NCI-H1105 (cell line): ENCODE results near the gene GIMAP1.
"Not testable (repeated sequence)": the region's sequence is repeated elsewhere in the genome, so short reads cannot be mapped to it uniquely, and the experiment has no call there.

Source experiments
- DNase-seq: peaks from one replicate; lab custom pipeline; 2025; lab: John Stamatoyannopoulos, UW

GIMAP1 gene

GRCh38 chr7:150716368-150716767 is at the start of gene GIMAP1:
Gene GIMAP1, plus strand, starts transcription at chr7:150716613. Its CDS starts 2,435 bp downstream, at chr7:150719048.
- DNase-seq: no peak

- DNase-seq: no peak
These were observed 47.9 kb upstream of the GIMAP1 start for GRCh38 chr7:150668472-150668911.

- no peak for DNase-seq
These were observed 47.4 kb upstream of the GIMAP1 start for GRCh38 chr7:150668977-150669376.

- not testable (repeated sequence) for DNase-seq
These were observed 44.4 kb upstream of the GIMAP1 start for GRCh38 chr7:150671798-150672585.

- no peak for DNase-seq
These were observed 40.7 kb upstream of the GIMAP1 start for GRCh38 chr7:150675714-150676113.

GRCh38 chr7:150676276-150676675 is 40.1 kb upstream of the GIMAP1 start:
- not testable (repeated sequence) for DNase-seq

GRCh38 chr7:150676854-150677253 is 39.6 kb upstream of the GIMAP1 start:
- not testable (repeated sequence) for DNase-seq

- DNase-seq: not testable (repeated sequence)
These were observed 37.8 kb upstream of the GIMAP1 start for GRCh38 chr7:150678601-150679000.

GRCh38 chr7:150680364-150680763 is 36.0 kb upstream of the GIMAP1 start:
- not testable (repeated sequence) for DNase-seq

- DNase-seq: no peak
These were observed 31.0 kb upstream of the GIMAP1 start, which contains the start of gene GIMAP2 for GRCh38 chr7:150685219-150686029. Gene GIMAP2, plus strand, starts transcription at chr7:150685706. Its CDS starts 1,354 bp downstream, at chr7:150687060.

GRCh38 chr7:150686030-150686631 is 30.3 kb upstream of the GIMAP1 start:
- no peak for DNase-seq

GRCh38 chr7:150688630-150689029 is 27.8 kb upstream of the GIMAP1 start:
- no peak for DNase-seq

GRCh38 chr7:150695654-150696053 is 20.8 kb upstream of the GIMAP1 start:
- DNase-seq: no peak

GRCh38 chr7:150703209-150703608 is 13.2 kb upstream of the GIMAP1 start:
- no peak for DNase-seq

- DNase-seq: no peak
These were observed 1.1 kb upstream of the GIMAP1 start for GRCh38 chr7:150715293-150715692.

GRCh38 chr7:150715738-150716137 is 675 bp upstream of the GIMAP1 start:
- no peak for DNase-seq

GRCh38 chr7:150716939-150717338 is 526 bp downstream of the GIMAP1 start:
- DNase-seq: no peak

GRCh38 chr7:150717814-150718420 is 1.5 kb downstream of the GIMAP1 start:
- DNase-seq: no peak

- DNase-seq: no peak
These were observed 3.0 kb downstream of the GIMAP1 start for GRCh38 chr7:150719436-150719835.

- DNase-seq: no peak
These were observed 3.8 kb downstream of the GIMAP1 start for GRCh38 chr7:150719960-150720891.

GRCh38 chr7:150721970-150722373 is 5.6 kb downstream of the GIMAP1 start:
- DNase-seq: no peak
